ENCODE data around the gene BNIP3.

The BNIP3 gene

DNA sequence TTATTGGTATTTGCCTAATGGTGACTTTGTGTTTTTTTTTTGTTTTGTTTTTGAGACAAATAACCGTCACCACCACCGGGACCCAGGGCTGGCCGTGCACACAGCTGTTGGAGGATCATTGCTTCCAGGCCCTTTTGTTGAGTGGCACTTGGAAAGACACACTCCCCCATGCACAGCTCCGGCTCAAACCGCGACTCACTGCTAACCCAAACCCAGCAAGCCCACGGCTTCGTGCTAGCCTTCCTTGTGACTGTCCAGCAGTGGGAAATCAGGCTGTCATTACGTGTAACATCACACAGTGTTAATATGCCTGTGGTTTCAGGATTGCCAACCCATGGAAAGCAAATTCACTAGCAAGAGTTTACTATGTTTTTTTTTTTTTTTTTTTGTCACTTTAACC, 17.4 kb downstream of the BNIP3 start:
- no peak overlapping the region for H3K4me3 ChIP-seq (ENCODE audit: control insufficient read depth, low read depth, low read length)
- TF ChIP-seq, protein P1, sequence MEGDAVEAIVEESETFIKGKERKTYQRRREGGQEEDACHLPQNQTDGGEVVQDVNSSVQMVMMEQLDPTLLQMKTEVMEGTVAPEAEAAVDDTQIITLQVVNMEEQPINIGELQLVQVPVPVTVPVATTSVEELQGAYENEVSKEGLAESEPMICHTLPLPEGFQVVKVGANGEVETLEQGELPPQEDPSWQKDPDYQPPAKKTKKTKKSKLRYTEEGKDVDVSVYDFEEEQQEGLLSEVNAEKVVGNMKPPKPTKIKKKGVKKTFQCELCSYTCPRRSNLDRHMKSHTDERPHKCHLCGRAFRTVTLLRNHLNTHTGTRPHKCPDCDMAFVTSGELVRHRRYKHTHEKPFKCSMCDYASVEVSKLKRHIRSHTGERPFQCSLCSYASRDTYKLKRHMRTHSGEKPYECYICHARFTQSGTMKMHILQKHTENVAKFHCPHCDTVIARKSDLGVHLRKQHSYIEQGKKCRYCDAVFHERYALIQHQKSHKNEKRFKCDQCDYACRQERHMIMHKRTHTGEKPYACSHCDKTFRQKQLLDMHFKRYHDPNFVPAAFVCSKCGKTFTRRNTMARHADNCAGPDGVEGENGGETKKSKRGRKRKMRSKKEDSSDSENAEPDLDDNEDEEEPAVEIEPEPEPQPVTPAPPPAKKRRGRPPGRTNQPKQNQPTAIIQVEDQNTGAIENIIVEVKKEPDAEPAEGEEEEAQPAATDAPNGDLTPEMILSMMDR (IDR thresholded peaks at IDR 0.05; ENCODE audit: control insufficient read depth, insufficient read depth, low read depth, low read length, missing control alignments) = no peak

DNA sequence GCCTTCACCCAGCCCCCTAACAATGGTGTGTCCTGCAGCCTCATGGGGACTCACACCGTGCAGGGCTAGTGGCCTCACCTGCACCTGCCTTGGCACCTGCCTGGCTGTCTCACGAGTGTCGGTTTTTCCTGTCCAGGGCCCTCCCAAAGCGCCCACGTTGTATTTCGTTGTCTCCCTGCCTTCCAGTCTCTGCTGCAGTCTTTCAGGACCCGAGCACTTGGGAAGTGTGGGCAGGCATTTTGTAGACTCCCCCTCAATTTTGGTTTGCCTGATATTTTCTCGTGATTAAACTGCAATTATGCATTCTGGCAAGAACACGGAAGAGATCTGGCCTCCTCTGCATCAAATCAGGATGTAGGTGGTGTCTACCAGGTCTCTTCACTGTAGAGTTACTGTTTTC, 17.9 kb downstream of the BNIP3 start:
- TF ChIP-seq, protein P1 (IDR thresholded peaks at IDR 0.05; ENCODE audit: control insufficient read depth, insufficient read depth, low read depth, low read length, missing control alignments) = no peak
- no peak for DNase-seq (ENCODE audit: low read depth)
- no peak overlapping the region for H3K4me3 ChIP-seq (ENCODE audit: control insufficient read depth, low read depth, low read length)

More for the DNA sequence above, 17.4 kb downstream of the BNIP3 start:
- DNase-seq (ENCODE audit: low read depth) = no peak

DNA sequence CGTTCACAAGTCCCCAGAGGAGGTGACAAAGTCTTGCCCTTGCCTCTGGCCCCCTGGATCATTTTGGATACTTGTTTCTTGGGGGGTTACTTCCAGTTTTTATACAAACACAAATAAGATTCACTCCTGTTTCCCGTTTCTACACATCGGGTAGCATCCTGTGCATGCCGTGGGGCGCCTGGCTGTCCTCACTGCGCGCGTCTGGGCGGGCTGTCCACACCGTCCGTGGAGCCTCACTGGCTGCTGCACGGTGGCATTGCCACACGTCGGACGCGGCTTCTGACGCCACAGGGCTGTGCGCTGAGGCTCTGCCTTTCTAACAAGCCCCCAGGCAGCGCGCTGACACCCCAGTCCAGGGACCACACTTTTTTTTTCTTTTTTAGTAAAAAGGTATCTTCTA, 18.4 kb downstream of the BNIP3 start:
- H3K4me3 ChIP-seq (ENCODE audit: control insufficient read depth, low read depth, low read length) = no peak overlapping the region
- TF ChIP-seq, protein P1 (IDR thresholded peaks at IDR 0.05; ENCODE audit: control insufficient read depth, insufficient read depth, low read depth, low read length, missing control alignments) = no peak
- no peak for DNase-seq (ENCODE audit: low read depth)

DNA sequence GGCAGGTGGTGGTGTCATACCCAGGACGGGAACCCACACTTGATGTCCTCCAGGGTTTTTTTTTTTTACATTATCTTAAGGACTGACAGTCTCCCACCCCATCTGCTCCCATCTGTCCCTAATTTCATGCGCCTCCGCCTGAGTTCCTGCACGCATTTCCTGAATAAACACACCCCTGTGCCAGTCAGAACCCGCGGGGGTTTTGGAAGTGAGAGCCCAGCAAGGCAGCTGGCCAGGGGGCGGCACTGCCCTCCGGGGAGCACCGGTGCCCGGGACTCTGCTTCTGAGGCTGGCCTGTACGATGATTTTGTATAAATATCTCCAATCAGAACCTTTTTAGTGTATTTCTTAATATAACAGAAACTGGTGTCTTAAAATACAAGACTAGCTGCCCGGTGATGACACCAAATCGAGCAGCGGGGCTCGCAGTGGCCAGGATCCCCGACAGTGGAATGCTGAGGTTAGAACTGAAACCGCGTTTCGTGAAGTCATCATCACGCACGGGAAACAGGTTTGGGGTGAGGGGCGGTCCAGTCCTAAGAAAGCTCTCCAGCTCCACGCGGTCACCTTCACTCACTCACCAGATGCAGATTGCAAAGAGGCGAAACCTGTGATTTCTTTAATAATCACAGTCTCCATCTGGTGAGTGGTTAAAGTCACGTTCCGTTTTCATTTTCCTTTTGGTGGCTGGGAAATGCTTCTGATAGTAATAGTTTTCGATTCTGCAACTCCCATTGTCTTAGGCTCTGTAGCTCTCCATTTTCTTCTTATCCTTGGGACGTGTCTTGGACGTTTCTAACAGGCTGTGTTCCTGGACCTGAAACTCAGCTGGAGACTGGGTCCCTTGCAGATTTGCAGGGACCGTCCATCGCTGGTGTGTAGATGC, 19.7 kb downstream of the BNIP3 start:
- H3K4me3 ChIP-seq (ENCODE audit: control insufficient read depth, low read depth, low read length) = no peak overlapping the region
- TF ChIP-seq, protein P1 (IDR thresholded peaks at IDR 0.05; ENCODE audit: control insufficient read depth, insufficient read depth, low read depth, low read length, missing control alignments) = no peak

DNA sequence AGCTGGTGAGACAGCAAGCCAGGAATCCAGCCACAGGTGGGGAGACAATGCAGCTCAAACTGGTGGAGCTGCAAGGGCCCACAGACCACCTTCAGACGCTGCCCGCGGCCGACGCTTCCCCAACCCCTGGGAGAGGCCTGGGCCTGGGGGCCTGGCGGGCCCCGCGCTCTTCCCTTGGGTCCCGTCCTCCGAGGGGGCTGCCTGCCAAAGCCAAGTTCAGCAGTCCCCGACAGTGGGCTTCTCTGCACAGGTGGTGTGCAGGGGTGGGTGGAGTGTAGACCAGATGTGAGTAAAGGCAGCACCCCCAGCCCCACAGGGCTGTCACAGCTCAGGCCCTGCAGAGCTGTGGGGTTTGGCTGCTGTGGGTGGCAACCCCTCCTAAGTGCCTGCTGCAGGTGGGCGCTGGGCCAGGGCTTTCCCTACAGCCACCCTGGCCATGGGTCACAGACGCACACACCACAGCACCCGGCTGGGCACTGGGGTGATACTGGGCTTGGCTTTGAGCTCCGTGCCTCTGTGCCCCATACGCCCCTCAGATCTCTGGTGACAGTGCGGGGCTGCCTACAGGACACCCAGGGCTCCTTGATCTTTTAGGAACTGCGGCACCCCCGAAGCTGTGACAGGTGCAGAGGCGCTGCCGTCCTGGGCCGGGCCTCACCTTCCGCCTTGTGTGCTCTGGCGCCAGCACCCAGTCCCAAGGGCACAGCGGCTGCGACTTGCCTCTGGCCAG, 20.5 kb downstream of the BNIP3 start:
- no peak for DNase-seq (ENCODE audit: low read depth)
- TF ChIP-seq, protein P1 (IDR thresholded peaks at IDR 0.05; ENCODE audit: control insufficient read depth, insufficient read depth, low read depth, low read length, missing control alignments) = no peak
- no peak overlapping the region for H3K4me3 ChIP-seq (ENCODE audit: control insufficient read depth, low read depth, low read length)

More for the DNA sequence above, 19.7 kb downstream of the BNIP3 start:
- DNase-seq (ENCODE audit: low read depth) = no peak

DNA sequence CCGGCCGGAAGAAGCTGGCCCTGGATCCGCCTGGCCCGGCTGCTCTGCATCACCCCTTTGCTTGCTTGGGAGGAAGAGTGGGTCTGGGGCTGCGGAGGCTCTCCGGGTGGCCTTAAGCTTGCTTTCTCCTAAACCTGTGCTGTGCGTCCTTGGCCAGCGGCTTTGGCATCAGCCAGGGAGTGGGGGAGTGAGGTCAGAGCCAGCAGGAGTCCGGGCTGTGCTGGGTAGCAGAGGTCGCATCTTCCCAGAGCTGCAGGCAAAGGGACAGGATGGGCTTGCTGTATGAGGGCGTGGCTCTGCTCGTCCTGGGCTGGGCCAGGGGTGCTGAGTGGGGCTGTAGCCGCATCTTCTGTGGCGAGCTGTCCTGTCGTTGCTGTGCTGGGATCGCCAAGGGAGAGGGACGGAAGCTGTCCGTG, 21.1 kb downstream of the BNIP3 start:
- DNase-seq (ENCODE audit: low read depth) = no peak
- TF ChIP-seq, protein P1 (IDR thresholded peaks at IDR 0.05; ENCODE audit: control insufficient read depth, insufficient read depth, low read depth, low read length, missing control alignments) = no peak

More for the DNA sequence above, 21.1 kb downstream of the BNIP3 start:
- H3K4me3 ChIP-seq (ENCODE audit: control insufficient read depth, low read depth, low read length) = no peak overlapping the region
